Gastrocnemius medialis (tissue), 4 donors: ENCODE measurements around the gene B4GALT2.

Experiments
- CTCF ChIP-seq, 5 experiments: fragments of 450-650 bp in 3 of 5; fragments of 200-600 bp in 2 of 5; sonication (generic) in 2 of 5; IDR thresholded peaks in 4 of 5; conservative IDR thresholded peaks in 1 of 5; 1 replicate in 4 of 5; 2 replicates in 1 of 5; pipeline ENCODE4 v1.5.1; 2016 to 2019; ENCODE audit warnings: antibody characterized with exemption in 5 of 5, mild to moderate bottlenecking in 3 of 5, moderate library complexity in 3 of 5
- POLR2A ChIP-seq, 2 donors: fragments of 450-650 bp; IDR thresholded peaks; one replicate each; pipeline ENCODE4 v1.6.1; 2017; ENCODE audit warnings: antibody characterized with exemption in 2 of 2, mild to moderate bottlenecking in 2 of 2, moderate library complexity in 2 of 2

GRCh38 chr1:43937179-43937865 lies 41.7 kb upstream of the B4GALT2 start:
- TF ChIP-seq CTCF (IDR thresholded peaks at IDR 0.05 in 4 of 5, conservative IDR thresholded peaks at IDR 0.05 in 1 of 5) (no peak), POLR2A (IDR thresholded peaks at IDR 0.05) (no peak)
